GM23248 (cell line): ENCODE measurements around the gene ARSK. TPM values are rescaled to one million over a fixed set of nuclear protein-coding genes. Genes with fewer than 3 reads are reported as not detected.

Experiments
- DNase-seq: peaks from one replicate; pipeline ENCODE4 v3.0.0-alpha.2; 2015
- H2AFZ ChIP-seq: fragments of 200-600 bp; sonication (generic); 2 replicates; pipeline ENCODE4 v1.6.1; 2016; ENCODE audit warnings: antibody characterized with exemption
- H3F3A ChIP-seq: fragments of 200-600 bp; sonication (generic); 2 replicates; pipeline ENCODE4 v1.6.1; 2016; ENCODE audit warnings: mild to moderate bottlenecking, antibody characterized with exemption, mixed run types; ENCODE audit not compliant: insufficient read depth
- H3K27ac ChIP-seq: fragments of 200-600 bp; sonication (generic); 2 replicates; pipeline ENCODE4 v1.5.1; 2016; ENCODE audit warnings: mild to moderate bottlenecking
- H3K27me3 ChIP-seq: fragments of 200-600 bp; sonication (generic); replicated peaks from 2 replicates; pipeline ENCODE4 v1.6.1; 2016; ENCODE audit warnings: mild to moderate bottlenecking; ENCODE audit not compliant: insufficient read depth
- H3K36me3 ChIP-seq: fragments of 200-600 bp; sonication (generic); 2 replicates; pipeline ENCODE4 v1.6.1; 2016; ENCODE audit warnings: low read depth, mild to moderate bottlenecking
- H3K4me1 ChIP-seq: fragments of 200-600 bp; sonication (generic); 2 replicates; pipeline ENCODE4 v1.6.1; 2016; ENCODE audit warnings: mild to moderate bottlenecking; ENCODE audit not compliant: insufficient read depth
- H3K4me2 ChIP-seq: fragments of 200-600 bp; sonication (generic); one replicate; pipeline ENCODE4 v1.6.1; 2016; ENCODE audit warnings: mild to moderate bottlenecking; ENCODE audit not compliant: unreplicated experiment
- H3K4me3 ChIP-seq: fragments of 200-600 bp; sonication (generic); 2 replicates; pipeline ENCODE4 v1.5.1; 2016; ENCODE audit warnings: mild to moderate bottlenecking
- H3K79me2 ChIP-seq: fragments of 200-600 bp; sonication (generic); 2 replicates; pipeline ENCODE4 v1.6.1; 2016; ENCODE audit warnings: mild to moderate bottlenecking; ENCODE audit not compliant: insufficient read depth
- H3K9ac ChIP-seq: fragments of 200-600 bp; sonication (generic); 2 replicates; pipeline ENCODE4 v1.6.1; 2016; ENCODE audit warnings: mild to moderate bottlenecking
- H3K9me2 ChIP-seq: fragments of 200-600 bp; sonication (generic); 2 replicates; pipeline ENCODE4 v1.6.1; 2016; ENCODE audit warnings: mixed run types, mild to moderate bottlenecking, moderate library complexity; ENCODE audit not compliant: insufficient read depth
- H3K9me3 ChIP-seq: fragments of 200-600 bp; sonication (generic); one replicate; pipeline ENCODE4 v1.6.1; 2017; ENCODE audit warnings: low read depth
- H4K20me1 ChIP-seq: fragments of 200-600 bp; sonication (generic); 2 replicates; pipeline ENCODE4 v1.6.0; 2016; ENCODE audit not compliant: insufficient read depth
- EZH2 ChIP-seq: fragments of 200-600 bp; sonication (generic); IDR thresholded peaks from 2 replicates; pipeline ENCODE4 v1.6.1; 2018; ENCODE audit warnings: antibody characterized with exemption, mild to moderate bottlenecking; ENCODE audit not compliant: insufficient read depth, poor library complexity, severe bottlenecking
- EZH2phosphoT487 ChIP-seq: fragments of 200-600 bp; sonication (generic); IDR thresholded peaks from 2 replicates; pipeline ENCODE4 v1.6.1; 2018; ENCODE audit warnings: antibody characterized with exemption, moderate library complexity, mild to moderate bottlenecking, low read depth; ENCODE audit not compliant: insufficient read depth
- WGBS, 2 experiments: methylation state at CpG; one replicate each; pipeline ENCODE4 v1.1.6; 2015 to 2017; ENCODE audit warnings: low lambda C conversion rate in 2 of 2, low coverage in 1 of 2; ENCODE audit errors: missing lambda C conversion rate in 2 of 2; 5-methylcytosine and 5-hydroxymethylcytosine counted together
- in situ Hi-C: fragments of 300-500 bp; cut with MboI; formaldehyde crosslinking; loops from 2 replicates; pipeline ENCODE4 v1.15.0; 2020
- polyA plus RNA-seq: library from polyadenylated mRNA; unstranded; fragments of >200 nt; fragmentation: Nextera tagmentation; extraction: Ambion mirVana; gene quantifications from 2 replicates; pipeline ENCODE4 v1.2.1, GENCODE V29; 2016
- total RNA-seq: library from RNA; depleted of rRNA; stranded (reverse); fragments of >200 nt; shearing (Covaris generic); gene quantifications from 2 replicates; pipeline ENCODE4 v1.2.3, GENCODE V29; 2014

ARSK gene
- total and polyA plus RNA-seq, 2 experiments from 2014 or later: 12.1 to 14.5 TPM

DNA sequence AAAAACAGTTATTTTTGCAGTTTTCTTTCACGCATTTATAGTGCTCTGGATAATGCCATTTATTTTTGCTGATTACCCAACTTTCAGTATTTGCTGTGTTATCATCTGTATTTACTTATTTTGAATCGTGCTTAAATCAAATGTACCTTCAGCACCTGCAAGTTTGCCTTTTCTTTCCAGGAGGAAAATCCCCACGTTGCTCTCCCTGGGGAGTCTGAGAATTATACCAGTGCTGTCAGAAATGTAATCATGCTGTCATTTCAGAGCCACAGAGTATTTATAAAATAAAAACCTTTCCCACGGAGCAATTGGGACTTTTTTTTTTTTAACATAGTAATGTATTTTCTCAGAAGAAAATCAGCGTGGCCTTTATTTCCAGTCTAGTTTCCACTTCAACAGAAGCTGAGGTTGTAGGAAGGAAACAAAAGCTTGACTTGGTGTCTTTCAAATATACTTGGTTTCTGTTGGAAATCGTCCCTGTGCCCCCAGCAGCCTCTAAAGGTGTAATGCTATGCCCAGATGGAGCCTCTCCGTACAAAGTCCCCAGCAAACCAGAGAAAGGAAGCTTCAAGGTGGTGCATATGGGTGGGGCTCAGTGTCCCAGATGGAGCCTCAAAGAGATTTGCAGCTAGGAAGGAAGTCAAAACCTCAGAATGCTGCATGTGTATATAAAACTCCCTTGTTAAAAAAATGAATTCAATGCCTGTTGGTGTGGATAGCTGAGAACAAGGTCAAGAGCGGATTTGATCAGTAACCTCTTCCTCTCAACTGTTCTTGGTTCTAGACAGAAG lies 67.1 kb downstream of the ARSK start:
- H3K79me2 ChIP-seq: no peaks in the 10 kb centered on the region
- no peak overlapping the region for H3K4me3 ChIP-seq
- peaks cover 13% of the 10 kb centered on the region for H3F3A ChIP-seq
- H3K27ac ChIP-seq: no peak overlapping the region
- no peak for DNase-seq
- WGBS, 2 experiments: 90 to 92% methylated on average over 8 of the region's 8 CpGs
- TF ChIP-seq EZH2phosphoT487 (no peak), EZH2 (no peak)
- H2AFZ ChIP-seq: no peak overlapping the region
- no peaks in the 10 kb centered on the region for H3K9me3 ChIP-seq
- H4K20me1 ChIP-seq: no peaks in the 10 kb centered on the region
- H3K27me3 ChIP-seq: no peaks in the 10 kb centered on the region
- peaks cover 3% of the 10 kb centered on the region for H3K4me1 ChIP-seq
- H3K9ac ChIP-seq: no peak overlapping the region
- H3K4me2 ChIP-seq: no peak overlapping the region
- in situ Hi-C loops: no loop called here
- no peaks in the 10 kb centered on the region for H3K36me3 ChIP-seq
- H3K9me2 ChIP-seq: no peaks in the 10 kb centered on the region

DNA sequence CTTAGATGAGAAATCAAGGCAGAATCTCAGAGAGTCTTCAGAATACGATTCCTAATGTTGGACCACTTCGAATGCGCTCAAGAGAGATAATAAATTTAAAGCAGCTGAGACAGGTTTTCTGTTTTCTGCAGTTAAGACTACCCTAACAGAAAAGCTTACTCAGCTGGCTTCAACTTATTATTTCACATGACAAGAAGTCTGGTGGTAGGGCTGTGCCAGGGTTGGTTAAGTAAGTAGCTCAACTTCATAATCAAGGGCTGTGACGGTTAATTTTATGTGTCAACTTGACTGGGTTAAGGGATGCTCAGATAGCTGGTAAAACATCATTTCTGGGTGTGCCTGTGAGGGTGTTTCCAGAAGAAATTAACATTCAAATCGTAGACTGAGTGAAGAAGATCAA lies 68.8 kb downstream of the ARSK start:
- no peaks in the 10 kb centered on the region for H4K20me1 ChIP-seq
- no peak overlapping the region for H3K4me2 ChIP-seq
- no peaks in the 10 kb centered on the region for H3K9me2 ChIP-seq
- no peaks in the 10 kb centered on the region for H3K79me2 ChIP-seq
- H3K36me3 ChIP-seq: no peaks in the 10 kb centered on the region
- H3F3A ChIP-seq: peaks cover 8% of the 10 kb centered on the region
- 91 to 96% methylated on average over 5 of the region's 5 CpGs for WGBS, 2 experiments
- H3K4me3 ChIP-seq: no peak overlapping the region
- H3K27ac ChIP-seq: no peak overlapping the region
- peaks cover 3% of the 10 kb centered on the region for H3K4me1 ChIP-seq
- no peak for TF ChIP-seq EZH2phosphoT487
- no peaks in the 10 kb centered on the region for H3K27me3 ChIP-seq
- H3K9me3 ChIP-seq: no peaks in the 10 kb centered on the region
- no peak overlapping the region for H3K9ac ChIP-seq
- in situ Hi-C loops: no loop called here
- no peak overlapping the region for H2AFZ ChIP-seq
- DNase-seq: no peak

DNA sequence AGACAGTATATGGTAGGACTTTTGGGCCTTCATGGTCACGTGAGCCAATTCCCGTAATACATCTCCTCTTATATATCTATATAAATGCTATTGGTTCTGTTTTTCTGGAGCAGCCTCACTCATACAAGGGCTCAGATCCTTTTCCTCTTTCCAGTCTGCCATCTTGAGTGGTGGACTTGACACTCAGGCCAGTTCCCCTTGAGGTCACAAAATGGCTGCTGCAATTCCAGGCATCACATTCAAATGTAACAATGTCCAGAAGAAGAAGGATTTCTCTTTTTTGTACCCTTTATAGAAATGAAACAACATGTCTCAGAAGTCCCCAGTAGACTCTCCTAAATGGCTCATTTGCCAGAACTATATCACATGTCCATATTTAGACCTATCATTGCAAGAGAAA lies 69.5 kb downstream of the ARSK start:
- H3K9me2 ChIP-seq: no peaks in the 10 kb centered on the region
- H3K27me3 ChIP-seq: no peaks in the 10 kb centered on the region
- 88 to 94% methylated on average over 2 of the region's 2 CpGs for WGBS, 2 experiments
- H3K4me1 ChIP-seq: no peaks in the 10 kb centered on the region; the same call in 1 of the 2 replicates
- H3K9me3 ChIP-seq: no peaks in the 10 kb centered on the region
- DNase-seq: no peak
- peaks cover 3% of the 10 kb centered on the region for H3F3A ChIP-seq
- H3K27ac ChIP-seq: no peak overlapping the region
- H4K20me1 ChIP-seq: no peaks in the 10 kb centered on the region
- in situ Hi-C loops: no loop called here
- H2AFZ ChIP-seq: no peak overlapping the region
- H3K36me3 ChIP-seq: no peaks in the 10 kb centered on the region
- no peak overlapping the region for H3K9ac ChIP-seq
- no peak overlapping the region for H3K4me2 ChIP-seq
- no peaks in the 10 kb centered on the region for H3K79me2 ChIP-seq
- TF ChIP-seq EZH2phosphoT487 (no peak), EZH2 (no peak)
- no peak overlapping the region for H3K4me3 ChIP-seq

DNA sequence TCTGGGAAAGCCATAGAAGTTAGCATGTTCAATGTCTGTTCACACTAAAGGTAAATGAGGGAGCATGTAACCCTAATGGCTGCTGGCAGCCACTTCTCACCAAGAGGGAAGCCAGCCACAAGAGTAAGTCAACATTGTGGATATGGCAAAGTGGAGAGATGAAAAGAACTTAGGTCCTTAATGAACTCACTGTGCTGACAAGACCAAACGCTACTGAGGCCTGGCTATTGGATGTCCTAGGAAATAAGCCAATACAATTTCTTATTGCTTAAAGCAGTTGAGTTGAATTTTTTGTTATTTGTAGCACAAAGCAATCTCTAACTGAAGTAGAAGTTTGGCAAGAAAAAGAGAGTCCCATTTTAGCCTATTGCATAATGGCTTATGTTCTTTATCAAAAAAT lies 71.8 kb downstream of the ARSK start:
- TF ChIP-seq EZH2phosphoT487: no peak
- TF ChIP-seq EZH2: no peak
- Histone ChIP-seq H4K20me1 (no peaks in the 10 kb centered on the region), H3F3A (peaks cover 4% of the 10 kb centered on the region; the same call in 1 of the 2 replicates), H3K4me1 (peaks cover 8% of the 10 kb centered on the region), H3K9me2 (no peaks in the 10 kb centered on the region), H3K27me3 (no peaks in the 10 kb centered on the region), H3K4me3 (no peak overlapping the region), H3K9ac (no peak overlapping the region), H3K9me3 (no peaks in the 10 kb centered on the region), H3K36me3 (no peaks in the 10 kb centered on the region), H3K27ac (no peak overlapping the region), H2AFZ (no peak overlapping the region), H3K4me2 (no peak overlapping the region), H3K79me2 (no peaks in the 10 kb centered on the region)
- in situ Hi-C loops: no loop called here
- DNase-seq: no peak
- 28 to 38% methylated on average over 1 of the region's 1 CpG for WGBS, 2 experiments
